Measurements from ENCODE around the gene PNP. TPM values are rescaled to one million over a fixed set of nuclear protein-coding genes. Genes with fewer than 3 reads are reported as not detected.

The PNP gene
- total RNA-seq, 1 experiment from 2014 or later, result 97.0 TPM

- TF ChIP-seq CTCF (conservative IDR thresholded peaks at IDR 0.05; ENCODE audit: low read depth, low read length), result no peak
- TF ChIP-seq EZH2 (IDR thresholded peaks at IDR 0.05; ENCODE audit: borderline replicate concordance, low read depth, low read length, poor library complexity, severe bottlenecking), result no peak
- no peaks in the 10 kb centered on the region for H3K27me3 ChIP-seq (replicated peaks; ENCODE audit: insufficient read depth, low read depth, low read length, poor library complexity)
- intact Hi-C loops (cut with micrococcal nuclease; ENCODE audit: unreplicated experiment), result no loop called here
- BruUV-seq (replicated peaks), result no TSS peak
- ChIA-PET CTCF (no interaction called here), POLR2A (ENCODE audit: low non-redundant PET) (no interaction called here)
- H3K9me3 ChIP-seq (ENCODE audit: low read depth, low read length, poor library complexity, severe bottlenecking), result no peaks in the 10 kb centered on the region
- H3K36me3 ChIP-seq (ENCODE audit: insufficient read depth, low read length, poor library complexity, severe bottlenecking), result no peaks in the 10 kb centered on the region
- H3K4me3 ChIP-seq (ENCODE audit: low read depth, low read length, poor library complexity, severe bottlenecking), result no peak overlapping the region
- no peaks in the 10 kb centered on the region for H3K4me1 ChIP-seq (ENCODE audit: insufficient read depth, low read length, poor library complexity, severe bottlenecking)
- no peak overlapping the region for H3K27ac ChIP-seq (ENCODE audit: low read depth, low read length, poor library complexity, severe bottlenecking)
- no peak for DNase-seq (ENCODE audit: low spot score)
Measured at GRCh38 chr14:20486684-20487395, 17.6 kb downstream of the PNP start.

- no peak for DNase-seq (ENCODE audit: low spot score)
- TF ChIP-seq CTCF (conservative IDR thresholded peaks at IDR 0.05; ENCODE audit: low read depth, low read length) (no peak), EZH2 (IDR thresholded peaks at IDR 0.05; ENCODE audit: borderline replicate concordance, low read depth, low read length, poor library complexity, severe bottlenecking) (no peak)
- ChIA-PET CTCF (no interaction called here), POLR2A (ENCODE audit: low non-redundant PET) (interaction anchor here (0.6 kb wide), 1 partner anchor 999 kb away, joined by 8 read pairs; no protein-coding TSS in a partner anchor)
- H3K36me3 ChIP-seq (ENCODE audit: insufficient read depth, low read length, poor library complexity, severe bottlenecking), result no peaks in the 10 kb centered on the region
- BruUV-seq (replicated peaks), result no TSS peak
- H3K4me1 ChIP-seq (ENCODE audit: insufficient read depth, low read length, poor library complexity, severe bottlenecking), result no peaks in the 10 kb centered on the region
- H3K9me3 ChIP-seq (ENCODE audit: low read depth, low read length, poor library complexity, severe bottlenecking), result no peaks in the 10 kb centered on the region
- no peak overlapping the region for H3K27ac ChIP-seq (ENCODE audit: low read depth, low read length, poor library complexity, severe bottlenecking)
- intact Hi-C loops (cut with micrococcal nuclease; ENCODE audit: unreplicated experiment), result no loop called here
- H3K27me3 ChIP-seq (replicated peaks; ENCODE audit: insufficient read depth, low read depth, low read length, poor library complexity), result no peaks in the 10 kb centered on the region
- H3K4me3 ChIP-seq (ENCODE audit: low read depth, low read length, poor library complexity, severe bottlenecking), result no peak overlapping the region
Measured at GRCh38 chr14:20487396-20487725, 18.2 kb downstream of the PNP start.

- H3K9me3 ChIP-seq (ENCODE audit: low read depth, low read length, poor library complexity, severe bottlenecking), result no peaks in the 10 kb centered on the region
- TF ChIP-seq CTCF (conservative IDR thresholded peaks at IDR 0.05; ENCODE audit: low read depth, low read length), result no peak
- no peak for TF ChIP-seq EZH2 (IDR thresholded peaks at IDR 0.05; ENCODE audit: borderline replicate concordance, low read depth, low read length, poor library complexity, severe bottlenecking)
- ChIA-PET CTCF (no interaction called here), POLR2A (ENCODE audit: low non-redundant PET) (no interaction called here)
- no peak overlapping the region for H3K27ac ChIP-seq (ENCODE audit: low read depth, low read length, poor library complexity, severe bottlenecking)
- no peaks in the 10 kb centered on the region for H3K27me3 ChIP-seq (replicated peaks; ENCODE audit: insufficient read depth, low read depth, low read length, poor library complexity)
- intact Hi-C loops (cut with micrococcal nuclease; ENCODE audit: unreplicated experiment), result no loop called here
- no peaks in the 10 kb centered on the region for H3K36me3 ChIP-seq (ENCODE audit: insufficient read depth, low read length, poor library complexity, severe bottlenecking)
- BruUV-seq (replicated peaks), result no TSS peak
- H3K4me1 ChIP-seq (ENCODE audit: insufficient read depth, low read length, poor library complexity, severe bottlenecking), result no peaks in the 10 kb centered on the region
- DNase-seq (ENCODE audit: low spot score), result no peak
- H3K4me3 ChIP-seq (ENCODE audit: low read depth, low read length, poor library complexity, severe bottlenecking), result no peak overlapping the region
Measured at GRCh38 chr14:20489093-20489994, 20.1 kb downstream of the PNP start.

Measured in A673 (cell line).